GM12875 (cell line): Measurements from ENCODE around the gene DIAPH1.

Experiments
- H3K4me3 ChIP-seq: one replicate; pipeline ENCODE4 v1.5.1; 2011; ENCODE audit warnings: low read depth, low read length, control low read depth
- CTCF ChIP-seq: IDR thresholded peaks from 2 replicates; pipeline ENCODE4 v1.5.1; 2011; ENCODE audit warnings: low read depth, mild to moderate bottlenecking, control low read depth, inconsistent platforms, low read length, moderate library complexity, borderline replicate concordance; ENCODE audit not compliant: insufficient read depth

DIAPH1 gene

GRCh38 chr5:141488591-141489561 lies 129.9 kb downstream of the DIAPH1 start, which contains the start of gene PCDHGC5:
TSS of gene PCDHGC5 (plus strand) at chr5:141489081. CDS start at chr5:141489241, 160 bp downstream.
- H3K4me3 ChIP-seq = no peak within 1 kb of the TSS
- TF ChIP-seq CTCF = no peak

GRCh38 chr5:141487131-141487530 lies 131.7 kb downstream of the DIAPH1 start:
- no peak for TF ChIP-seq CTCF
- H3K4me3 ChIP-seq = no peak overlapping the region

- H3K4me3 ChIP-seq = no peak overlapping the region
- no peak for TF ChIP-seq CTCF
These were observed 132.7 kb downstream of the DIAPH1 start for GRCh38 chr5:141486091-141486490.

- no peak overlapping the region for H3K4me3 ChIP-seq
- TF ChIP-seq CTCF = no peak
These were observed 133.3 kb downstream of the DIAPH1 start for GRCh38 chr5:141485321-141486055.

GRCh38 chr5:141484641-141485311 lies 134.0 kb downstream of the DIAPH1 start, which contains the start of gene PCDHGC4:
TSS of gene PCDHGC4 (plus strand) at chr5:141485030. CDS start at chr5:141485174, 144 bp downstream.
- no peak for TF ChIP-seq CTCF
- H3K4me3 ChIP-seq = no peak within 1 kb of the TSS

- H3K4me3 ChIP-seq = no peak overlapping the region
- TF ChIP-seq CTCF = no peak
These were observed 134.5 kb downstream of the DIAPH1 start for GRCh38 chr5:141484310-141484640.
